LNCaP clone FGC (cell line): ENCODE measurements around the gene IDH3A.

Source experiments
- DNase-seq: peaks from one replicate; pipeline ENCODE4 v3.0.0-alpha.2; 2011; ENCODE audit warnings: low read depth
- H3K4me3 ChIP-seq: 2 replicates; pipeline ENCODE4 v1.5.1; 2011; ENCODE audit warnings: mild to moderate bottlenecking, low read depth, low read length, control low read depth
- CTCF ChIP-seq: IDR thresholded peaks from 2 replicates; pipeline ENCODE4 v1.5.1; 2012; ENCODE audit warnings: mild to moderate bottlenecking; ENCODE audit not compliant: control insufficient read depth, insufficient read depth; ENCODE audit errors: extremely low read depth

Gene IDH3A

GRCh38 chr15:78206326-78207109, 57.4 kb downstream of the IDH3A start:
- no peak overlapping the region for H3K4me3 ChIP-seq
- TF ChIP-seq CTCF: no peak
- no peak for DNase-seq

- no peak overlapping the region for H3K4me3 ChIP-seq
- TF ChIP-seq CTCF: no peak
- DNase-seq: no peak
Measured at GRCh38 chr15:78207110-78207458, 57.9 kb downstream of the IDH3A start.

- DNase-seq: no peak
- no peak for TF ChIP-seq CTCF
- no peak overlapping the region for H3K4me3 ChIP-seq
Measured at GRCh38 chr15:78207641-78208340, 58.6 kb downstream of the IDH3A start.

- no peak for TF ChIP-seq CTCF
- no peak overlapping the region for H3K4me3 ChIP-seq
- no peak for DNase-seq
Measured at GRCh38 chr15:78208341-78208844, 59.2 kb downstream of the IDH3A start.

GRCh38 chr15:78208887-78209645, 59.9 kb downstream of the IDH3A start:
- DNase-seq: peak; percentile 59

More at GRCh38 chr15:78208887-78209645, 59.9 kb downstream of the IDH3A start:
- H3K4me3 ChIP-seq: no peak overlapping the region
- no peak for TF ChIP-seq CTCF
